ENCODE data around the gene CLCN1. TPM values are rescaled to one million over a fixed set of nuclear protein-coding genes. Genes with fewer than 3 reads are reported as not detected.

Gene CLCN1
- total and polyA plus RNA-seq, 2 of the 4 experiments (the other 2 are of a cell fraction), result not detected

GRCh38 chr7:143384661-143385631 lies 69.0 kb downstream of the CLCN1 start:
- Histone ChIP-seq H2AFZ (replicated peaks; ENCODE audit: low read length, poor library complexity) (no peak overlapping the region), H2BK5ac (ENCODE audit: low read depth, low read length, poor library complexity, severe bottlenecking) (peak overlapping the region; percentile 67), H2AK5ac (ENCODE audit: low read depth, low read length) (peak overlapping the region; percentile 21; the same call in 1 of the 2 replicates), H4K5ac (ENCODE audit: low read depth, low read length) (no peak overlapping the region), H3K27me3 (ENCODE audit: control insufficient read depth, insufficient read depth, low read length) (no peaks in the 10 kb centered on the region), H3K4ac (ENCODE audit: low read depth, low read length) (peak overlapping the region; percentile 28; the same call in 1 of the 2 replicates), H3K79me1 (ENCODE audit: low read depth in 1 of 2, low read length in 2 of 2) (peaks cover 17 to 64% of the 10 kb centered on the region in 2 experiments; a peak in 3 of 4 replicates), H2BK15ac (ENCODE audit: low read depth, low read length) (no peak overlapping the region), H3K4me1 (ENCODE audit: control insufficient read depth, insufficient read depth, low read length) (peaks cover 43% of the 10 kb centered on the region), H2BK120ac (ENCODE audit: low read depth, low read length) (no peak overlapping the region), H2BK20ac (ENCODE audit: low read depth, low read length) (no peak overlapping the region; the same call in 1 of the 2 replicates), H3K9me1 (ENCODE audit: insufficient read depth, low read length) (peaks cover 33% of the 10 kb centered on the region), H3K23ac (ENCODE audit: low read depth, low read length) (peak overlapping the region; percentile 97), H4K8ac (ENCODE audit: low read depth in 2 of 2, low read length in 2 of 2) (peak overlapping the region in 1 of 2 experiments; percentile 33; a peak in 2 of 4 replicates), H2AK9ac (replicated peaks; ENCODE audit: low read depth, low read length, poor library complexity) (peak overlapping the region; percentile 66), H4K91ac (ENCODE audit: insufficient read depth, low read depth, low read length) (no peak overlapping the region), H3K4me3 (ENCODE audit: insufficient read depth, low read depth, low read length) (peak overlapping the region; percentile 68), H3K4me2 (ENCODE audit: low read depth, low read length) (peak overlapping the region; percentile 93), H3K27ac (ENCODE audit: insufficient read depth, low read length) (peak overlapping the region; percentile 52), H3K9me3 (ENCODE audit: control insufficient read depth, insufficient read depth, low read length) (no peaks in the 10 kb centered on the region), H3K36me3 (ENCODE audit: control insufficient read depth, insufficient read depth, low read length) (peaks cover 73% of the 10 kb centered on the region), H3K14ac (replicated peaks; ENCODE audit: low read depth, low read length) (peak overlapping the region; percentile 80), H3K9ac (ENCODE audit: low read depth, low read length) (peak overlapping the region; percentile 97), H3K56ac (ENCODE audit: extremely low read depth, insufficient read depth, low read length) (no peak overlapping the region), H3K18ac (ENCODE audit: low read depth, low read length) (no peak overlapping the region; the same call in 1 of the 2 replicates), H4K20me1 (ENCODE audit: insufficient read depth, low read length) (peaks cover 82% of the 10 kb centered on the region)
- CTCF ChIA-PET, result no interaction called here
- dilution Hi-C loops (cut with HindIII; ENCODE audit: low sequenced_read_pairs, unreplicated experiment) (no loop called here), intact Hi-C loops (cut with micrococcal nuclease) (loop anchor here (5.0 kb wide), 2 partner anchors 143 to 823 kb away; no protein-coding TSS in a partner anchor), in situ Hi-C loops (cut with MboI; ENCODE audit: low sequenced_read_pairs) (no loop called here)
- WGBS, 2 experiments (ENCODE audit: extremely low coverage in 2 of 2, insufficient read length in 1 of 2), result 79 to 100% methylated on average over 1 to 9 of the region's 14 CpGs
- no TSS peak for BruUV-seq (replicated peaks)
- TF ChIP-seq CEBPB (IDR thresholded peaks at IDR 0.05; ENCODE audit: low read depth, low read length) (peak; percentile 30; the same call in 1 of the 2 replicates), RAD21 (IDR thresholded peaks at IDR 0.05; ENCODE audit: low read length) (no peak), MAZ (IDR thresholded peaks at IDR 0.05; ENCODE audit: borderline replicate concordance, low read depth, low read length) (no peak), FOS (IDR thresholded peaks at IDR 0.05; ENCODE audit: low read depth, low read length) (no peak), MAFK (IDR thresholded peaks at IDR 0.05; ENCODE audit: low read depth, low read length) (no peak), POLR2A (IDR thresholded peaks at IDR 0.05; ENCODE audit: low read depth, low read length) (no peak)
- POLR2A ChIA-PET (ENCODE audit: unreplicated experiment), result interaction anchor here (1.2 kb wide), 2 partner anchors 9 to 12 kb away, joined by 4 to 5 read pairs; no protein-coding TSS in a partner anchor
- ATAC-seq (ENCODE audit: low read depth) (no peak), DNase-seq (no peak)

All from IMR-90 (cell line).